ENCODE data around the gene KRT6A. TPM values are rescaled to one million over a fixed set of nuclear protein-coding genes. Genes with fewer than 3 reads are reported as not detected.
"Not testable (repeated sequence)": the region's sequence is repeated elsewhere in the genome, so short reads cannot be mapped to it uniquely, and the experiment has no call there.

Gene KRT6A
- total and polyA plus RNA-seq, 10 donors = 0.42 to 0.83 (median 0.45) TPM; not detected in 7

DNA sequence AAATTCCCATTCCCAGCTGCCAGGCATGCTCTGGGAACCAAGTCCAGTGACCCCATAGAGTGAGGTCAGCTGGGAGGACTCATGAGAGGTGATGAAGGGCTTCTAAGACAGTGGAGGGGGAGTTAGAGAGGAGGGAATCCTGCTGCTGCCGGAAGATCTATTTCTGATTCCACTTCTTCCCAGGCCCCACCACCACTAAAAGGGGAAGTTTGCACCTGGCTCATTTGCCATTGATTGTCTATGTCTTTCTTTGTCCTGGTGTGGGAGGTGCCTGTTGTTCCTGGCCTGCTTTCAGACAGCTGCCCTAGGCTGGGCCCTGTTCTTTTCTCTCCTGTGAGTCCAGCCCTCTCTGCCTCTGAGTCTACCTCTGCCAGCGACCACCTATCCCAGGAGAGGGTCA lies 3.0 kb upstream of the KRT6A start:
- DNase-seq = no peak
- H3K27ac ChIP-seq = no peak overlapping the region
- intact Hi-C loops (cut with DNase I; ENCODE audit: low total_unique reads) = loop anchor here (10.0 kb wide), 1 partner anchor 111 kb away; the partner anchor contains the start of gene KRT84

DNA sequence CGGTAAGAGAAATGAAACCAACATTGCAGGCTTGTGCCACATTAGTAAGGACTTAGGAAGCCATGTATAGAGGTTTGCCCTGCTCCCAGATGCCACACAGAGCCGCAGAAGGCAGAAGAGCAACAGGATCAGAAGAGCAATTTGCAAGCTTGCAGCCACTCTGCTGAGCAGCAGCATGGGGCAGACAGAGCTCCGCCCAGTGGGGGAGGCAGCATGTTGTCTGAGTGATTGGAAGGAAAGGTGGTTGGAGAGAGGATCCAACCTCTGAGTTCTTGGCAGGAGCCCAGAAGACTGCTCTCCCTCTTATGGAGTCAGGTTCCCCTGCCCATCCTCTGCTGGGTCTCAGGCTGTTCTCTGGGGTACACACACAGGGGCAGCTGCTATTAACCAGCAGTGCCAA lies 2.3 kb upstream of the KRT6A start:
- H3K36me3 ChIP-seq = no peaks in the 10 kb centered on the region
- no peak overlapping the region for H3K4me3 ChIP-seq
- WGBS, 5 donors = 40 to 46% (median 42%) methylated on average over 3 of the region's 3 CpGs
- DNase-seq = no peak
- H3K9me3 ChIP-seq = no peaks in the 10 kb centered on the region
- peaks cover 0 to 15% (median 6%) of the 10 kb centered on the region in 6 donors for H3K4me1 ChIP-seq
- peak overlapping the region in 1 of 8 donors; percentile 21 for H3K27ac ChIP-seq
- intact Hi-C loops (cut with DNase I; ENCODE audit: low total_unique reads) = loop anchor here (10.0 kb wide), 1 partner anchor 111 kb away; the partner anchor contains the start of gene KRT84
- peaks cover 0 to 37% (median 0%) of the 10 kb centered on the region in 7 donors for H3K27me3 ChIP-seq (replicated peaks in 1 of 7)
- TF ChIP-seq POLR2A (IDR thresholded peaks at IDR 0.05) = no peak
- TF ChIP-seq POLR2AphosphoS5 (IDR thresholded peaks at IDR 0.05) = no peak
- TF ChIP-seq, protein P1, sequence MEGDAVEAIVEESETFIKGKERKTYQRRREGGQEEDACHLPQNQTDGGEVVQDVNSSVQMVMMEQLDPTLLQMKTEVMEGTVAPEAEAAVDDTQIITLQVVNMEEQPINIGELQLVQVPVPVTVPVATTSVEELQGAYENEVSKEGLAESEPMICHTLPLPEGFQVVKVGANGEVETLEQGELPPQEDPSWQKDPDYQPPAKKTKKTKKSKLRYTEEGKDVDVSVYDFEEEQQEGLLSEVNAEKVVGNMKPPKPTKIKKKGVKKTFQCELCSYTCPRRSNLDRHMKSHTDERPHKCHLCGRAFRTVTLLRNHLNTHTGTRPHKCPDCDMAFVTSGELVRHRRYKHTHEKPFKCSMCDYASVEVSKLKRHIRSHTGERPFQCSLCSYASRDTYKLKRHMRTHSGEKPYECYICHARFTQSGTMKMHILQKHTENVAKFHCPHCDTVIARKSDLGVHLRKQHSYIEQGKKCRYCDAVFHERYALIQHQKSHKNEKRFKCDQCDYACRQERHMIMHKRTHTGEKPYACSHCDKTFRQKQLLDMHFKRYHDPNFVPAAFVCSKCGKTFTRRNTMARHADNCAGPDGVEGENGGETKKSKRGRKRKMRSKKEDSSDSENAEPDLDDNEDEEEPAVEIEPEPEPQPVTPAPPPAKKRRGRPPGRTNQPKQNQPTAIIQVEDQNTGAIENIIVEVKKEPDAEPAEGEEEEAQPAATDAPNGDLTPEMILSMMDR (IDR thresholded peaks at IDR 0.05 in 8 of 11, conservative IDR thresholded peaks at IDR 0.05 in 3 of 11) = no peak

More for the DNA sequence above, 3.0 kb upstream of the KRT6A start:
- H3K4me3 ChIP-seq = no peak overlapping the region
- TF ChIP-seq POLR2AphosphoS5 (IDR thresholded peaks at IDR 0.05) = no peak
- H3K4me1 ChIP-seq = peaks cover 0 to 15% (median 6%) of the 10 kb centered on the region in 6 donors
- peaks cover 0 to 34% (median 0%) of the 10 kb centered on the region in 7 donors for H3K27me3 ChIP-seq (replicated peaks in 1 of 7)
- 35 to 63% (median 54%) methylated on average over 2 of the region's 2 CpGs for WGBS, 5 donors
- H3K9me3 ChIP-seq = no peaks in the 10 kb centered on the region
- H3K36me3 ChIP-seq = no peaks in the 10 kb centered on the region

DNA sequence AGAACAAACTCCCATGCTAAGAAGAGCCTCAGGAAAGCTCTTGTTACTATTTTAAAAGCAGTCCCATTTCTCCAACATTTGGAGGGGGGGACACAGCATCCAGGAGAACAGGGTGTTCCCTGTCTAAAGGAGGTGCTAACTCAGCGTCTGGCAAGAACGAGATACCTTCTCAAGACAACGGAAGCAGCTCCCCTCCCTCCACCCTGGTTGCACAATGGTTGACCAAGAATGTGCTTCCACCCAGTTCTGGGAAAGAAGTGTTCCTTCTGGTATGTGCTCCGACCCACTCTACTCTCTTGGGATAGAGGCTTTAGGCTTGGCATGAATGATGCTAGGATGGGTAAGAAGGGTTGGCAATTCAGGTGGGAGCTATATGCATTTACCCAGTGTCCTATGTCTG lies 1.5 kb upstream of the KRT6A start:
- Histone ChIP-seq H3K27ac (peak overlapping the region in 1 of 8 donors; percentile 21), H3K36me3 (no peaks in the 10 kb centered on the region), H3K9me3 (no peaks in the 10 kb centered on the region), H3K27me3 (replicated peaks in 1 of 7) (peaks cover 0 to 36% (median 0%) of the 10 kb centered on the region in 7 donors), H3K4me3 (no peak overlapping the region), H3K4me1 (peaks cover 0 to 15% (median 6%) of the 10 kb centered on the region in 6 donors)
- intact Hi-C loops (cut with DNase I; ENCODE audit: low total_unique reads) = loop anchor here (10.0 kb wide), 1 partner anchor 110 kb away; the partner anchor contains the start of gene KRT84
- no peak for DNase-seq
- TF ChIP-seq, protein P1 (IDR thresholded peaks at IDR 0.05 in 8 of 11, conservative IDR thresholded peaks at IDR 0.05 in 3 of 11) = no peak
- peak in 1 of 3 donors; percentile 35 for TF ChIP-seq POLR2AphosphoS5 (IDR thresholded peaks at IDR 0.05)
- 48 to 65% (median 58%) methylated on average over 3 to 4 of the region's 4 CpGs for WGBS, 5 donors

DNA sequence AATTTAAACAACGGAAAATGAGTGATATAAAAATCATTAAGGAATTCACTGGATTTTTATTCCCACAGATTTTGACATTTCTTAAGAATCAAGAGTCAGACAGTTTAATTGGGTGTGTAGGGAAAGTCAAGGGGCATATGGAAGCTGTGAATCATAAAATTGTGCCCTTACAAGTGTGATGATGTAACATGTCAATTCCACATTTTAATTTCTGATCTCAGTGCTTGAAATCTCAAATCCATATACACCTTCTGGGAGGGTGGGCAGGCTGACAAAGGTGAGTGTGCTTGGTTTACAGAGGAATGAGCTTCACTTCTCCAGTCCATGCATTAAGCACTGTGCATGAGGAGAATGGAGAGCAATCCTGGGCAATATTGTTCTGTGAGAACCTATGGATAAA lies 1.0 kb upstream of the KRT6A start:
- peaks cover 0 to 32% (median 0%) of the 10 kb centered on the region in 7 donors for H3K27me3 ChIP-seq (replicated peaks in 1 of 7)
- no peak overlapping the region for H3K4me3 ChIP-seq
- H3K36me3 ChIP-seq = no peaks in the 10 kb centered on the region
- no peaks in the 10 kb centered on the region for H3K9me3 ChIP-seq
- intact Hi-C loops (cut with DNase I; ENCODE audit: low total_unique reads) = loop anchor here (10.0 kb wide), 1 partner anchor 109 kb away; the partner anchor contains the start of gene KRT84
- 86 to 89% (median 88%) methylated on average over 1 of the region's 1 CpG for WGBS, 5 donors
- DNase-seq = no peak
- TF ChIP-seq POLR2A (IDR thresholded peaks at IDR 0.05) (no peak), POLR2AphosphoS5 (IDR thresholded peaks at IDR 0.05) (no peak)
- TF ChIP-seq, protein P1 (IDR thresholded peaks at IDR 0.05 in 8 of 11, conservative IDR thresholded peaks at IDR 0.05 in 3 of 11) = no peak
- no peak overlapping the region for H3K27ac ChIP-seq
- peaks cover 0 to 15% (median 6%) of the 10 kb centered on the region in 6 donors for H3K4me1 ChIP-seq

DNA sequence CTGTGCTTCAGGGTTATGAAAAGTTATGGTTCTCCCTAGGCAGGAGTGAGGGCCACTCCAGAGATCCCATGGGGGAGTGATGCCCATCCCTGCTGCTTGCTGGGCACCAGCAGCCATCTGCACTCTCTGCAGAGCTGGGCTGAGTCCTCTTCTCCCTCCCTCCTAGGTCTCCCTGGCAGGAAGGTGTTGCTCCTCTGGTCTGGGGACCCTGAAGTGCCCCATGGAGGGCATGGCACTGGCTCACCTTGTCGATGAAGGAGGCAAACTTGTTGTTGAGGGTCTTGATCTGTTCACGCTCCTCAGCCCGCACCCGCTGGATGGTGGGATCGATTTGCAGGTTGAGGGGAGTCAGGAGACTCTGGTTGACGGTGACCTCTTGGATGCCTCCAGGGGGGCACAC lies 652 bp downstream of the KRT6A start:
- intact Hi-C loops (cut with DNase I; ENCODE audit: low total_unique reads) = loop anchor here (10.0 kb wide), 1 partner anchor 108 kb away; the partner anchor contains the start of gene KRT84
- WGBS, 5 donors = 86 to 97% (median 93%) methylated on average over 4 to 6 of the region's 6 CpGs; no CpG with 5 or more reads in 1 of the 5 donors
- H3K36me3 ChIP-seq, H3K4me3 ChIP-seq, H3K9me3 ChIP-seq, H3K27ac ChIP-seq, DNase-seq: not testable (repeated sequence)
- H3K27me3 ChIP-seq (replicated peaks in 1 of 7) = peaks cover 0 to 27% (median 0%) of the 10 kb centered on the region in 7 donors
- H3K4me1 ChIP-seq = peaks cover 0 to 15% (median 6%) of the 10 kb centered on the region in 6 donors

DNA sequence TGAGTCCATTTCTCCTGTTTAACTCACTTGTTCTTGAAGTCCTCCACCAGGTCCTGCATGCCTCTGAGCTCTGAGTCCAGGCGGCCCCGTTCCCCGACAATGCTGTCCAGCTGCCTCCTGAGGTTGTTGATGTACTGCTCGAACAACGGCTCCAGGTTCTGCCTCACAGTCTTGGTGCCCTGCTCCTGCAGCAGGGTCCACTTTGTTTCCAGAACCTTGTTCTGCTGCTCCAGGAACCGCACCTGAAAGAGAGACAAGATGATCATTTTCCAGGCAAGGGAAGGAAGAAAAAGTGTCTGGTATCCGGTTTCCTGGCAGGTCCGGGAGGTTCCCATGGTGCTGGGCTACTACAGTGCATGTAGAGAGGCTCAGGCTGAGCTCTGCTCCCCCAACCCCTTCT lies 1.6 kb downstream of the KRT6A start:
- intact Hi-C loops (cut with DNase I; ENCODE audit: low total_unique reads) = loop anchor here (10.0 kb wide), 1 partner anchor 107 kb away; the partner anchor contains the start of gene KRT84
- Histone ChIP-seq H3K4me1 (peaks cover 0 to 15% (median 6%) of the 10 kb centered on the region in 6 donors), H3K27me3 (replicated peaks in 1 of 7) (peaks cover 0 to 29% (median 0%) of the 10 kb centered on the region in 7 donors)
- H3K4me3 ChIP-seq, H3K9me3 ChIP-seq, H3K27ac ChIP-seq, DNase-seq, H3K36me3 ChIP-seq: not testable (repeated sequence)
- WGBS, 5 donors = 80 to 89% (median 81%) methylated on average over 8 of the region's 8 CpGs
